Activated CD8-positive, alpha-beta memory T cell treated with anti-CD3 and anti-CD28 coated beads, Interleukin-2, amount 50 U/mL, for 24 hours (primary cell): Measurements from ENCODE around the gene GAGE10.

Experiments used
- DNase-seq: peaks from one replicate; pipeline ENCODE4 v3.0.0-alpha.2; 2020; ENCODE audit errors: extremely low read depth

Gene GAGE10, protein sequence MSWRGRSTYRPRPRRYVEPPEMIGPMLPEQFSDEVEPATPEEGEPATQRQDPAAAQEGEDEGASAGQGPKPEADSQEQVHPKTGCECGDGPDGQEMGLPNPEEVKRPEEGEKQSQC

DNA sequence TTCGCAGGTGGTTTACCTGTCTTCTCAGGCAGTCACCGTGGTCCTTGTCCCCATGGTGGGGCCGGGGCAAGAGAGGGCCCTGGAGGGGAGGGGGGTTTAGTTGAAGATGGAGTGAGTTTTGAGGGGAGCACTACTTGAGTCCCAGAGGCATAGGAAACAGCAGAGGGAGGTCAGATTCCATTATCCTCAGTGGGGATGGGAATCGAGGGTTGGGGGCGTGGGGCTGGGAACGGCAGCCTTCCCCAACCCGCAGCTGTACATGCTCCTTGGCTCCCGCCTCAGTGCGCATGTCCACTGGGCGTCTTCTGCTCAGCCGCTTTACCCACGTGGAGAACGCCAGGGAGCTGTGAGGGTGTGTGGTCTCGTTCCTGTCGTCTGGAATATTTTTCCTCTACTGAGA is at the start of gene GAGE10:
TSS of gene GAGE10 (plus strand) at position 301 of the 400 bp plus-strand sequence. CDS start 1,214 bp downstream, outside the sequence.
- no peak for DNase-seq

DNA sequence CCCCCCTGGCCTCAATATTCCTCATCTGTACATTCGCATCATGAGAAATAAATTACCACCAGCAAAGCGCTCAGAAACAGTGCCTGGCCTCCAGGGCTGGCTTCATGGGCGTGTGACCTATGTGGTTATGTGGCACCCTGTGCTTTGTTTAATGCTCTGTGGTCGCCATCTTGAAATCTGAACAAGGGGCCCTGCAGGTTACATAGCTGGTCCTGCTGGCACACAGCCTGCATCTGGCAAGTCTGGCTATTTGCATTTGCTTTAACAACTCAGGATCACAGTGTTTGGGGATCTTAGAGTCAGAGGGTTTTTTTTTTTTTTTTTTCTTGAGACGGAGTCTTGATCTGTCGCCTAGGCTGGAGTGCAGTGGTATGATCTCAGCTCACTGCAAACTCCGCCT is 48.8 kb upstream of the GAGE10 start:
- DNase-seq = no peak

DNA sequence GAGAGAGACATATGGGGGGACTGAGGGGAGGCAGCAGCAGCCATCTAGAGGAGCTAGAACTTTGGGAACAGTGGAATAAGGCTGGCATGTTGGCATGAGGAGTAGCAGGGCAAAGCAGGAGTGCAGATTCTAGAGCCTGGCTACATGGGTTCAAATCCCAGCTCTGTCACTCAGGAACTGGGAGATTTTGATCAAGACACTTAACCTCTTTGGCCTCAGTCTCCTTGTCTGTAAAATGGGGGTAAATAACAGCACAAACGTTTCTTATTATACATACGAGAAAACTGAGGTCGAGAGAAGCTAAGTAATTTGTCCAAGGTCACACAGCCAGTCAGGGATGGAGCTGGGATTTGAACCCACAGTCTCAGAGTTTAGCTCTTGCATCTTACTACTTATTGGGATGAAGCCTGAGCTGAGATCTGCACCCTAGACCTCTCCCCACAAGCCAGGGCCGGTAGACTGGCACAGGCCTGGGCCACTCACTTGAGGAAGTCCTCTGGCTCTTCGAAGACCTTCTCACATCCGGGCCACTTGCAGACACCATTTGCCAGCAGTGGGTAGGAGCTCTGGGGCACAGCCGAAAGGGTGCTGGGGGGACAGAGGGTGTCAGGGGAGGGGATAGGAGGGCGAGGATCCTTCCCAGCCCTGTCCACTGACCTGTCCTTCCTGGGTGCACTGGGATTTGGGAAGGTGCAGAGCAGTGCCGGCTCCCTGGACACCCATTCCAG is 47.0 kb upstream of the GAGE10 start:
- no peak for DNase-seq

DNA sequence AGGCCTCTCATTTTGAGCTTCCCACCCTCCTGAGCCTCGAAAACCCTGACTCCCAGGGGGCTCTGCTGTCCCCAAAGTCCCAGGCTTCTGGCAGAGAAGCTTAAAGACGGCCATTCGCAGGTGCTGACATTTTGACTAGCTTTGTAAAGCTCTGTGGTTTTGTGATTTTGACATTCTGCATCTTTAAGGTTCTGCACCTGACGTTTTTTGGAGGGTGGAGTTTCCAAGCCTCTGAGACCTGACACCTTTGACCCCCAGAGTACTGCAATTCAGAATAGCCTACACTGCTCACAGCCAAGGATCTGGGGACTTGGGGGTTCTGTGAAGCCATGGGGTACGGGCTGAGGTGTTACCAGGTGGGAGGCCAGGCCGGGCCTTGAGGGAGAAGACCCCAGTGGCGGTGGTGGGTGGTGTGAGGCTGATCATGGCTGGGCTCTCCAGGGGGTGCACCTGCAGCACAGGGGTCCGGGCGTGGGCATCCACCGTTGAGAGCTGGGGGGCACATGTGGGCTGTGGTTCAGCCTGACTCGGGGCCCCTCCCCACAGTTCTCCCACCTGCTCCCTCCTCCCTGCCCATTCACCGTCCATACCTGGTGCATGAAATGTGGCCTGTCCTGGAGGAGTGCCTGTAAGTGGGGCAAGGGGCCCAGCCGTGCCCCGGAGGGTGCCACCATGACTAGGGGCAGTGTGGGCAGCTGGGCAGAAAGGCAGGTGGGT is 46.2 kb upstream of the GAGE10 start:
- no peak for DNase-seq

DNA sequence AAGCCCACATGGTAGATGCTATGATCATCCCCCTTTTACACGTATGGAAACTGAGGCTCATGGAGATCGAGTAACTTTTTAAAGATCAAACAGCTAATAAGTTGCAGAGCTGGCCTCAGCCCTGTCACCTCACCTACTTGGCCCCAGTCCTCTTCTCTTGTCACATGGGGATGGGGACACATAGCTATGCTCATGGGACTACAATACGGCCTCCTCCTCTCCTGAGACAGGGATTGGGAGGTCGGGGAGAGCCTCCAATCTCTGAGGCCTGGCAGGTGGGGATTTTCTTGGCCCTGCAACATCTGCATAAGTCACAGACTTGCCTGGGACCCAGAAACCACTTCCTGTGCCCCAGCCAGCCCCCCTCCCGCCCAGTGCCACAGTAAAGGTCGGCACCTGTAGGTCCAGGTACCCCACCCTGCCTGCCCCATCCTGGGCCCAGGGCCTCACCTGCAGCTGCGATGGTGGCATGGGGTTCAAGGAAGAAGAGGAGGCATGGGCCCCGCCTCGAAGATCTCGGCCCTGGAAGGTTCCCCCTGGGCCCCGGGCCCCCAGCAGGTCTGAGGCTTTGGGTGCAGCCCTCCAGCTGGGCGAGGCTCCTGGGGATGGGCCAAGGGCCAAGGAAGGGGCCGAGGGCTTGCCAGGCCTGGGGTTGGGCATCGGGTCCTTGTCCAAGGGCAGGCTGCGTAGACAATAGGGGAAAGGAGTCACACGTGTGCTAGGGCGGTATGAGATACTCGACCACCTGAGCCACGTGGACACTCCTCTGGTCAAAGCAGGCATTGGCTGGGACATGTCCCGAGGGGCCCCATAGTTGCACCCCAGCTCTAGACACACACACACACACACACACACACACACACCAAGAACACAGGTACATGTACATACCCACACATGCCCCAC is 45.3 kb upstream of the GAGE10 start:
- no peak for DNase-seq

DNA sequence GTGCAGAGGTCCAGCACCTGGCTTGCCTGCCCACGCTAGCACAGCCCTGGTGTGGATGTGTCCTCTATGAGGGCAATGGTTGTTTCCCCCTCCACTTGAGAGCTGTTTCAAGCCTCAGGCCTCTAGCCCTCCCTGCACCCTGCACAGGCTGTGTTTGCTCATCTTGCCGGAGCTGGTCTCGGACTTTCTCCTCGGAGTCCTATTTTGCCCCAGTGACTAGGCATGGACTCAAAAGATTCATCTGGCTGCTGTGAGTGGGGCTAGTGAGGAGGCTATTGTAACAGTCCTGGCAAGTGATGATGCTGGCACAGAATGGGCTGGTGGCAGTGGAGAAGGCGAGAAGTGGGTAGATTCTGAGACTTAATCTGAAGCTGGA is 44.7 kb upstream of the GAGE10 start:
- DNase-seq = no peak

DNA sequence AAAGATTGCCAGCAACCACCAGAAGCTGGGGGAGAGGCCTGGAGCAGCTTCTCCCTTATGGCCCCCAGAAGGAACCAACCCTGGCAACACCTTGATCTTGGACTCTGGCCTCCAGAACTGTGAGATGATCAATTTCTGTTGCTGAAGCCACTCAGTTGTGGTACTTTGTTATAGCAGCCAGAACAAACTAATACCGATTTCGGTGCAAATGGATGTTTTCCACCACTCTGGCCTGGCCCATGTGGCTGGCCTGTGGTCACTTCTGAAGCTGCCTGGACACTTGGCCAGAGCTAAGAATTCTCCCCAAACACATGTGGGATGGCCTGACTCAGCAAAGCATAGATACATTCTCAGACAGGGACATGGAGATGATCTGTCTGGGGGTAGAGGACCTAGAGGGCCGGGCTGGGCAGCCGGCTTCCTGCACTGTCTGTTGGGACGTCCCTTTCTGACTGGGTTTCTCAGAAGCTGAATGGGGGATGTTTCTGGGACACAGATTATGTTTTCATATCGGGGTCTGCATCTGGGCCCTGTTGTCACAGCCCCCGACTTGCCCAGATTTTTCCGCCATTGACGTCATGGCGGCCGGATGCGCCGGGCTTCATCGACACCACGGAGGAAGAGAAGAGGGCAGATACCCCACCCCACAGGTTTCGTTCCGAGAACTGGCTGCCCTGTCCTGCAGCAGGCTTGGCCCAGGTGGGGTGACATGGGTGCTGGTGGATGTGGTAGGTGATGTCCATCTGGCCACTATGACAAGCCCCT is 43.0 kb upstream of the GAGE10 start:
- no peak for DNase-seq

DNA sequence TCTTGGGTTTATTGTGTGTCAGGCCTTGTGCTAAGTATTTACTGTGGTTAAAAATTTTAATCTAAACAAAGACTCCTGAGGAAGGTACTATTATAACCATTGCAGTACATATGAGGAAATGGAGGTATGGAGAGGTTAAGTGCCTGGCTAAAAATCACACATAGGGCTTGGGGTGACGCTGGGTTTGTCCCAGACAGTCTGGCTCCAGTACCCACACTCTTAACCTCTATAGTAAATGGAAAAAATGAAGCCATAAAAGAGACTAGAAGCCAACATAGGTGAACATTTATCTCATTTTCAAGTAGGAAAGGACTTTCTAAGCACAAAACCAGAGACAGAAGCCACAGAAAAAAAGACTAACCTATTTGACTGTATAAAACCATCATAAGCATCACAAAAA is 40.8 kb upstream of the GAGE10 start:
- DNase-seq = no peak

DNA sequence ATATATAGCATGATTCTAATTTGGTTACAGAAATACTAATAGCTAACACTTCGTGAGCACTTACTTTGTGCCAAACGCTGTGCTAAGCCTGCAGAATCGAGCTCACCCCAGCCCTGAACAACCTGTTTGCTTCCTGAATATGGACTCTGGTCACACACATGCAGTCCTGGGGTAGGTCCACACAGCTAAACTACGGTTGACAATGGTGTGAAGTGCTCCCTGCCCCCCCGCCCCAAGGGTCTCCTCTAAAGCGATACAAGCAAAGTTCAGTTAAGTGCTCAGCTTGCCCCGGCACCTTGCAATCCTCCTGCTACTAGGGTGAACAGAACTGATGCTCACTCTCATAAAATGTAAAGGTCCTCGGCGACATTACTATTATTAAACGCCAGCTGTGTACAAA is 39.8 kb upstream of the GAGE10 start:
- DNase-seq = no peak

DNA sequence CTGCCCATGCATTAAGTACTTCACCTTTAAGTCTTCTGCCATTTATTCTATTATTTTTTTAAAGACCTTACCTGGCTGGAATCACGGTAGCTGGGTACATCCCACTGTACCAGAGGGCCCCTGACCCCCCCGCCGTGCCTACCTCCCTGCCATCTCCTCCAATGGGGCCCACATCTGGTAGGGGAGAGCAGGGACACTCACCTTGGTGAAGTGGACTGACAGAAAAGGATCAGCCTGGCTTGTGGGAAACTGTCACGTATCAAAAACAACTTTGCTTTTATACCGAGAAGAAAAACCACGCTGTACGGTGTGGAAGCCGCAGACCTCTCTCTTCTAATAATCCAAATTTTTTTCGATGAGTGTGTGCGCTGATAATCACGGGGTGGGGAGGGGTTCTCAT is 39.0 kb upstream of the GAGE10 start, which contains the start of gene FOXP3:
TSS of gene FOXP3 (minus strand) at position 251 of the 400 bp plus-strand sequence. CDS start 6,205 bp downstream, outside the sequence.
- no peak for DNase-seq

DNA sequence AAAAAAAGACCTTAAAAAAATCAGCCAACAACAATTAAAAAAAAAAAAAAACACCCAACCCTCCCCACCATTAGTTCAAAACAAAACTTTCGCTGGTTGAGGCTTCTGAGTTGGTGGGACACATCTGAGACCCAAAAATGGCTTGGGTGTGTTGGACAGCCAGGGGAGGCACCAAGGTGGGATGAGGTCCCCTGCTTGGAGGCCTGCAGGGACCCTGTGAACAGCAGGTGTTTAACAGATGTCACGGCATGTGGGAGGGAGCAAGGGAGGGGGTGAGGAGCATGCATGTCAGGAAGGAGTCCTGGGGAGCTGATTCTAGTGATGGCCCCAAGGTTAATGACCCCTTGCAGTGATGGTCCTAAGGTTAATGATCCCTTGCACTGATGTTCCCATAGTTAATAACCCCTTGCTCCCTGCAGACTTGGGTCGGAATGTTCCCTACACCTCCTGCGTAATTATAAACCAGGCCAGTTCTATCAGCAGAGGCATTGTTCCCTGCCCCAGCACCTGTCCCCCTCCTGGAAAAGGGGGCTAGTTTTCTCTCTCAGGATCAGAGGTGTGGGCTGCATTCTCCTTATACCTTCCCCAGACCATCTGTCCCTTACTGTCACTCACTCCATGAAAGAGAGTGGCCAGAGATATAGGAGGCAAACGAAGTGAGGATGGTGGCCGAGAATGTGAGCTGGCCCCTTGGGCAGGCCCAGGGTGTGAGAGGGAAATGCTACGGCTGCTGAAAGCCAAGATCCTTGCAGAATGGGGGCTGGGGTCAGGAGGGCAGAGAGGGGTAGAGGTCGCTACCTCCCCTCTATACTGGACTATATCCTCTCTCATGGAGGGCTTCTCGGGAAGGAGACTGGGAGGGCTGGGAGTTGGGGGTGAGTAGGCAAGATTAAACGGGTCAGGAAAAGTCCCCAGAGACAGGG is 36.7 kb upstream of the GAGE10 start:
- DNase-seq = no peak

DNA sequence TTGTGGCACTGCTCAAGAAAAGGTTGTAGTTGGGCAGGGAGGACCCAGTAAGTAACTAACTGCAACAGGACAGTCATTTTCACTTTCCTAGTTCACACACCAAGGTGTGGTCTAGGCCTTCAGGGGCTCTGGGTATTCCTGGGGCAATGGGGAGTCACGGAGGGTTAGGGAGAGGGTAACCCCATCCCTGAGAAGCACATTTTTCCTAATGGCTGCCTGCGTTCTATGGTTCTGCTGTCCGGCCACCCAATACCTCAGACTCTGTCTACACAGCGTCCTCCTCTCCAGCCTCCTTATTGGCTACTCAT is 34.8 kb upstream of the GAGE10 start:
- no peak for DNase-seq

DNA sequence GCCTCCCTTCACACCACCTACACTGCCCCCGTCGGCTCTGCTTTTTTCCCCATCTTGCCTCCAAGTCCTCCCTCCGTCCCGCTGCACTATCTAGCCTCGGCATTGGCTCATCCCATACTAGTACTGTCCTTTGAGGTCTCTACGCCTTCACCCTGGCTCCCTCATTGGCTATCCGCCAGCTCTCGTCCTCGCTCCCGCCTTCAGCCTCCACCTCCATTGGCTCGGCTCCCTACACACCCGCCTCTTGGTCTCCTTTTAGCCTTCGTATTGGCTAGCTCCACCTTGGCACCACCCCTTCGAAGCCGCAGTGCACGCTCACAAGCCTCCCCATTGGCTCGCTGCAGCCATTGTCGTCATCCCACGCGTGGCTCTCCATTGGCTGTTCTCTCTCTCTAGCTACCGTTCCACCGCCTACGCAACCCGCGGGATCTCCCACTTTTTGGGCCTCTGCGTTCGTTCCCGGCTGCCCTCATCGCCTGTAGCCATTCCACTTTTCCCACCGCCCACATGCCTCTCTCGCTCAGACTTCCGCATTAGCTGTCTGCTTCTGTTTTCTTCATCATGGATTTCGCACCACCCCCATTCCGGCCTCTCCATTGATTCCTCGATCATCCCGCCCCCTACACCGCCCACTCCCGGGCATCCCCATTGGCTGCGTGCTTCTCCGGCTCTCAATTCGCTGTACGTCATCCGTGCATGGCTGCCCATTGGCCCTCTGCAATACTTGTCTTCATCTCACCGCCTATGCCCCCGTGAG is 34.3 kb upstream of the GAGE10 start:
- peak; percentile 86 for DNase-seq

DNA sequence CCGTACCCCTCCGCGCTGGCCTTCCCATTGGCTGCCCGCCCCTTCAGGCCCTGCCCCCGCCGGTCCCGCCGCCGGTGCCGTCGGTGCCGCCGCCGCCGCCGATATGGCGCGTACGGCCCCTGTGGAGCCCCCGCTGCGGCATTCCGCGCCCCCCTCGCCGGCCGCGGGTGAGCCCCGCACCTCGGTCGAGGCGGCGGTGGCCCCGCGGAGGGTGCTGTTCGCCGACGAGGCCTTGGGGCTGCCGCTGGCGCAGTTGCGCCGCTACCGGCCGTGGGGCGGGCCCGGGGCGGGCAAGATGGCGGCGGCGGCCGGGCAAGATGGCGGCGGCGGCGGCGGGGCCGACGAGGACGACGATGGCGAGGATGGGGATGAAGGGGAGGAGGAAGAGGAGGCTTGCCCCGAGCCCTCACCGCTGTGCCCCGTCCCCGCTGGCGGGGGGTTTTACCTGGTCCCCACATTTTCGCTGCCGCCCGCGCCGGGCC is 33.6 kb upstream of the GAGE10 start, which contains the start of gene PPP1R3F:
TSS of gene PPP1R3F (plus strand) at position 27 of the 482 bp plus-strand sequence. CDS start at position 104, 77 bp downstream.
- no peak for DNase-seq

DNA sequence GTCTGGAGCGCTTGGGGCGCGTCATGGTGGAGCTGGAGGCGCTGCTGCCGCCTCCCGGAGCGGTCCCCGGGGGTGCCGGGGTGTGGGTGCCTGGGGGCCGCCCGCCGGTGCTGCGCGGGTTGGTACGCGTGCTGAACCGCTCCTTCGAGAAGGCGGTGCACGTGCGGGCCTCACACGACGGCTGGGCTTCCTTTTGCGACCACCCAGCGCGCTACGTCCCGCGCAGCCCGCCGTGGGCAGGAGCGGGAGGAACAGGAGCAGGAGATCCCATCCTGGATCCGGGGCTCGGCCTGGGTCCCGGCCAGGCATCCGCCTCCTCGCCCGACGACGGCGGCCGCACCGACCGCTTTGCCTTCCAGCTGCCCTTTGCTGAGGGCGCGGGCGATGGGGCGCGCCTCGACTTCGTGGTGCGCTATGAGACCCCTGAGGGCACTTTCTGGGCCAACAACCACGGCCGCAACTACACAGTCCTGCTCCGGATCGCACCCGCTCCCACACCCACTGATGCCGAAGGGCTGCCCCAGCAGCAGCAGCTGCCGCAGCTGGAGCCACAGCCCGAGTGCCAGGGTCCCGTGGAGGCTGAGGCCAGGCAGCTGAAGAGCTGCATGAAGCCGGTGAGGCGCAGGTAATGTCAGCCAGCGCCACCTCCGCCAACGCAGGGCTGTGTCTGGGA is 33.1 kb upstream of the GAGE10 start:
- no peak for DNase-seq

DNA sequence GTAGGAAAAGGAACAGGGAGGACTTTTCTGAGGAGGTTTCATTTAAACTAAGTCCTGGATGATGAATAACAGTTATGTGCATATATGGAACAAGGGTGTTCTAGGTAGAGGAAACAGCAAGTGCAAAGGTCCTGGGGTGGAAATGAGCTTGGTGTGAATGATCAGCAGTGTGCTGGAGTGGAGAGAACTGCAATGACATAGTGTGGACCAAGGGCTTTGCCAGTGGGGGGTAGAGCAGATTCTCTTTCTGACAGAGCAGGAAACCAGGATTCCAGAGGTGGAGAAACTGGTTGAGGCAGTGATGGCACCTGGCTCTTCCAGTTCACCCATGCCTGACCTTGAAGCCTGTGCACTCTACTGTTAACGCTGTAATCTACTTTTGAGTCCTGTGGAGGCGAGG is 32.1 kb upstream of the GAGE10 start:
- no peak for DNase-seq

DNA sequence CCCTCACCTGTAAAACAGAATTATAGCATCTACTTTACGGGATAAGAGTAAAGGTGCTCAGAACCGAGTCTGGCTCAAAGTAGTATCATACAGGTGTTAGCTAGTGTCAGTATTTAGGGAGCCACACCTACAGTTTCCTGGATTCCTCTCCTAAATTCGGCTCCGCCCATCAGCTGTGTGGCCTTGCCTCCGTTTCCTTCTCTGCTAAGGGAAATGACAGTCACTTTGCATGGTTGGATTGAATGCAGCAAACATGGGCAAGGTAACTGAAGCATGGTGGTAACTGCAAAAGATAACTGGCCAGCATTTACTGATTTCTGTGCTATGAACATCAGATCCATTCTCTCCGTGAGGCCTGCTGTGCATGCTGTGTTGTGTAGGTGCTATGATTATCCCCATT is 31.0 kb upstream of the GAGE10 start:
- no peak for DNase-seq

DNA sequence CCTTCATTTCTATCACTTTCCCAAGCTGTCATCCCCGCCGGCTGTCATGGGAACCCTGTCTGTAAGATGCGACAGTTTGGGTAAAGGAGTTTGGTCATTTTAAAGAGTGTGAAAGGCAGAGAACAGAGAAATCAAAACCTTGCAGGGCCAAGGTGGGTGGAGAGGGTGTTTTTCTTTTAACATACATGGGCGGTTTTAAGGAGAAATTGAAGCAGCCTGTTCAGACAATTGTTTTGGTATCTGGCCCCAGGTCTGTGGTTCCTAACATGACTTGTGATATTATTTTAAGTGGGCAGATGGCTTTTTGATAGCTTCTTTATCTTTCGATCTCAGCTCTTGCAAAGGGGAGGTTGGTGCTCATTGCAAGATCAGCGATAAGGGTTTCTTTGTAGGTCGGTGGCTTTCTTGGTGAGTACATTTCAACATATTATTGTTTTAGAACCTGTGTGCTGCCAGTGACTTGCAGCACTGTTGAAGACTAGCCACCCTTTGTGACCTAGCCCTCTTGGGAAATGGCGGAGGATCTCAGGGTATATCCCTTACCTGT is 30.2 kb upstream of the GAGE10 start:
- DNase-seq = no peak
